Keratinocyte (primary cell): ENCODE data around the gene ADD2. TPM values are rescaled to one million over a fixed set of nuclear protein-coding genes. Genes with fewer than 3 reads are reported as not detected.

Source experiments
- DNase-seq: peaks from one replicate; pipeline ENCODE4 v3.0.0-alpha.2; 2011; ENCODE audit warnings: low read depth, missing footprints, low spot score
- FAIRE-seq: peaks from 2 replicates; lab custom pipeline; 2011; peaks lifted over from hg19 to GRCh38; lab: Jason Lieb, UNC
- H2AFZ ChIP-seq: 2 replicates; pipeline ENCODE4 v1.6.0; 2012; ENCODE audit warnings: low read length, control low read depth, inconsistent platforms; ENCODE audit not compliant: control insufficient read depth
- H3K27ac ChIP-seq: 2 replicates; pipeline ENCODE4 v1.5.1; 2011; ENCODE audit warnings: low read length; ENCODE audit not compliant: control insufficient read depth, insufficient read depth
- H3K27me3 ChIP-seq: 3 replicates; pipeline ENCODE4 v1.6.0; 2011; ENCODE audit warnings: low read length; ENCODE audit not compliant: control insufficient read depth, insufficient read depth; ENCODE audit errors: extremely low read depth
- H3K36me3 ChIP-seq, 2 experiments: 2 replicates in 1 of 2; 3 replicates in 1 of 2; pipeline ENCODE4 v1.5.1; 2011; ENCODE audit warnings: low read length in 2 of 2, mild to moderate bottlenecking in 1 of 2; ENCODE audit not compliant: control insufficient read depth in 2 of 2, insufficient read depth in 2 of 2; ENCODE audit errors: extremely low read depth in 1 of 2
- H3K4me1 ChIP-seq: 3 replicates; pipeline ENCODE4 v1.5.1; 2011; ENCODE audit warnings: low read length; ENCODE audit not compliant: control insufficient read depth, insufficient read depth; ENCODE audit errors: extremely low read depth
- H3K4me2 ChIP-seq: 3 replicates; pipeline ENCODE4 v1.6.0; 2011; ENCODE audit warnings: low read depth, low read length; ENCODE audit not compliant: control insufficient read depth, insufficient read depth; ENCODE audit errors: extremely low read depth
- H3K4me3 ChIP-seq, 3 experiments: fragments of 200-600 bp in 1 of 3; sonication (generic) in 1 of 3; 2 replicates in 2 of 3; 3 replicates in 1 of 3; pipeline ENCODE4 v1.5.1; 2011 to 2016; ENCODE audit warnings: low read length in 3 of 3, mild to moderate bottlenecking in 3 of 3, control low read depth in 2 of 3, inconsistent platforms in 1 of 3, low read depth in 1 of 3, mixed read lengths in 1 of 3, mixed run types in 1 of 3, moderate library complexity in 1 of 3; ENCODE audit not compliant: control insufficient read depth in 2 of 3, insufficient read depth in 2 of 3; ENCODE audit errors: extremely low read depth in 1 of 3
- H3K79me2 ChIP-seq: 2 replicates; pipeline ENCODE4 v1.6.0; 2012; ENCODE audit warnings: low read length; ENCODE audit not compliant: control insufficient read depth, insufficient read depth
- H3K9ac ChIP-seq: 3 replicates; pipeline ENCODE4 v1.6.0; 2011; ENCODE audit warnings: low read length; ENCODE audit not compliant: control insufficient read depth, insufficient read depth; ENCODE audit errors: extremely low read depth
- H3K9me1 ChIP-seq: 3 replicates; pipeline ENCODE4 v1.6.0; 2011; ENCODE audit warnings: low read length; ENCODE audit not compliant: control insufficient read depth, insufficient read depth; ENCODE audit errors: extremely low read depth
- H3K9me3 ChIP-seq: 2 replicates; pipeline ENCODE4 v1.5.1; 2012; ENCODE audit warnings: low read depth, low read length; ENCODE audit not compliant: control insufficient read depth
- H4K20me1 ChIP-seq: 3 replicates; pipeline ENCODE4 v1.6.0; 2011; ENCODE audit warnings: low read length; ENCODE audit not compliant: control insufficient read depth, insufficient read depth; ENCODE audit errors: extremely low read depth
- EZH2 ChIP-seq: IDR thresholded peaks from one replicate; pipeline ENCODE4 v1.6.1; 2012; ENCODE audit warnings: inconsistent platforms, mild to moderate bottlenecking, low read length, moderate library complexity
- dilution Hi-C: fragments of 300-500 bp; cut with MboI; formaldehyde crosslinking; loops from one replicate; pipeline ENCODE4 v1.7.0; 2020; ENCODE audit warnings: low sequenced_read_pairs; ENCODE audit not compliant: extremely low pct_ligation_motif_present
- polyA plus RNA-seq, 5 experiments: library from polyadenylated mRNA; depleted of rRNA in 3 of 5; stranded (reverse) in 3 of 5; stranded (forward) in 1 of 5; unstranded in 1 of 5; fragments of >200 nt; gene quantifications; 1 replicate in 1 of 5; 2 replicates in 3 of 5; 3 replicates in 1 of 5; pipeline versions ENCODE4 v1.2.1 to v1.2.3, GENCODE V29; 2011 to 2012; ENCODE audit warnings: missing spikeins in 2 of 5, low read depth in 1 of 5, low replicate concordance in 1 of 5
- TF ChIP-seq, protein P1 (sequence below), 3 experiments: IDR thresholded peaks in 1 of 3; conservative IDR thresholded peaks in 1 of 3; optimal IDR thresholded peaks in 1 of 3; 2 replicates in 2 of 3; 3 replicates in 1 of 3; pipeline versions ENCODE3 to v1.5.1; 2011; ENCODE audit warnings: low read length in 3 of 3, mild to moderate bottlenecking in 3 of 3, moderate library complexity in 2 of 3, control low read depth in 1 of 3, inconsistent platforms in 1 of 3; ENCODE audit not compliant: insufficient read depth in 2 of 3; ENCODE audit errors: extremely low read depth in 1 of 3

The ADD2 gene
- polyA plus RNA-seq, 1 donor (not counting 4 experiments of a cell fraction or from before 2014, with no cell fraction given), result 0.05 TPM

DNA sequence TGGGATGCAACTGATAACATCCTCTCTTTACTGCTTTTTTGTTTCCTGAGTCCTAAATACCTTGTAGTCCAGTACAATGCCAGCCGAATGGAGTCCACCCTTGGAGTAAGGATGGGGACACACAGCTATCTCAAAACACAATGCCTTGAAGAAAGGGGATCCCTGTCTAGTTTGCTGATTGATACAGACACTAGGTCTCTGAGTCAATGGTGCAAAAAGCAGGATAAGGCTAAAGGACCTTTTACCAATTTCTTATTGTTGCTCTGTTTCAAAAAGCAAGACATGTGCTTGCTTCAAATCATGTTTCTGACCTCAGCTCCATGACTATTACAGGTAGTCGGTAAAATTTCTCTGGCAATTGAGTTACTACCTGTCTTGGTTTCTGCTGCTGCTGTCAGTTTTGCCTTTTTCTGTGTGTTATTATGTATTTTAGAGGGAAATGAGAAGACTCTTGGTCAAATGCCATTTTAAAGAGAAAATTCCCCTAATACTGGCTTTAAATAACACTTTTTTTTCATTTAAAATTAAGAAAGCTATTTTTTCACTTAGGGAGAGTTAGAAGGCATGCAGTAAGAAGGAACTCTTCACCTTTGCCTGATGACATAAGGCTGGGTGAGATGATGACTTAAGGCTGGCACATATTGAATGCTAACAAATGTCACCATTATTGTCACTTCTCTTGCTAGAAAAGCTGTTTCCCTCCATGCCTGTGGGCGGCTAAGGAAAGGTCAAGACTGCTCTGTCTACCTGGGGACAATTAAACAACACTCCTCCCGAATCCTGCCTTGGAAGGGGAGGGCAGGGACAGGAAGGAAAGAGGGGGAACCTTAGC is 27.4 kb upstream of the ADD2 start:
- Histone ChIP-seq H3K4me1 (no peaks in the 10 kb centered on the region), H3K4me2 (no peak overlapping the region), H3K36me3 (no peaks in the 10 kb centered on the region), H4K20me1 (no peaks in the 10 kb centered on the region), H3K27me3 (peaks cover 32% of the 10 kb centered on the region), H3K79me2 (no peaks in the 10 kb centered on the region), H3K9me1 (no peaks in the 10 kb centered on the region), H2AFZ (no peak overlapping the region), H3K4me3 (no peak overlapping the region), H3K9me3 (no peaks in the 10 kb centered on the region), H3K27ac (no peak overlapping the region), H3K9ac (no peak overlapping the region)
- TF ChIP-seq, protein P1, sequence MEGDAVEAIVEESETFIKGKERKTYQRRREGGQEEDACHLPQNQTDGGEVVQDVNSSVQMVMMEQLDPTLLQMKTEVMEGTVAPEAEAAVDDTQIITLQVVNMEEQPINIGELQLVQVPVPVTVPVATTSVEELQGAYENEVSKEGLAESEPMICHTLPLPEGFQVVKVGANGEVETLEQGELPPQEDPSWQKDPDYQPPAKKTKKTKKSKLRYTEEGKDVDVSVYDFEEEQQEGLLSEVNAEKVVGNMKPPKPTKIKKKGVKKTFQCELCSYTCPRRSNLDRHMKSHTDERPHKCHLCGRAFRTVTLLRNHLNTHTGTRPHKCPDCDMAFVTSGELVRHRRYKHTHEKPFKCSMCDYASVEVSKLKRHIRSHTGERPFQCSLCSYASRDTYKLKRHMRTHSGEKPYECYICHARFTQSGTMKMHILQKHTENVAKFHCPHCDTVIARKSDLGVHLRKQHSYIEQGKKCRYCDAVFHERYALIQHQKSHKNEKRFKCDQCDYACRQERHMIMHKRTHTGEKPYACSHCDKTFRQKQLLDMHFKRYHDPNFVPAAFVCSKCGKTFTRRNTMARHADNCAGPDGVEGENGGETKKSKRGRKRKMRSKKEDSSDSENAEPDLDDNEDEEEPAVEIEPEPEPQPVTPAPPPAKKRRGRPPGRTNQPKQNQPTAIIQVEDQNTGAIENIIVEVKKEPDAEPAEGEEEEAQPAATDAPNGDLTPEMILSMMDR (optimal IDR thresholded peaks at IDR 0.05 in 1 of 3, IDR thresholded peaks at IDR 0.05 in 1 of 3, conservative IDR thresholded peaks at IDR 0.05 in 1 of 3; ENCODE audit: extremely low read depth in 1 of 3, insufficient read depth in 2 of 3, low read length in 3 of 3), result no peak
- no peak for TF ChIP-seq EZH2
- FAIRE-seq (no peak), DNase-seq (no peak)
- dilution Hi-C loops, result loop anchor here (25.0 kb wide), 1 partner anchor 483 kb away; the partner anchor contains the start of gene FAM136A

DNA sequence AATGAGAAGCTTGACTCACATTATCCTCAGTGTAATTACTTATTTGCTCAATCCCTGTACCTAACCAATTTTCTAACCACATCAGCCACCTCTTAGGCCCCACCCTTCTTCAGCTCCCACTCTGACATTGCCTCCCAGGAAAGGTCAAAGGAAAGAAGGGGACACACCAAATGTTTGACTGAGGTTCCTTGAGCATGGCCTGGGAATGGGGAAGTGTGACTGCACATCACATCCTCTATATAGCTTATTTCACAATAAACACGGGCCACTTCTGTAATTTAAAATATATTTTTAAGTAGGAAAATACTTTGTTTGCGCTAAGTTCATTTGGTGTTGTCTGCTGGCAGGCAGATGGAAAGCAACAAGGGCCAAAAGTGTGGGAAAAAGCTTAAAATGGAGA is 25.4 kb upstream of the ADD2 start:
- peaks cover 5% of the 10 kb centered on the region for H3K4me1 ChIP-seq
- dilution Hi-C loops, result loop anchor here (25.0 kb wide), 1 partner anchor 481 kb away; the partner anchor contains the start of gene FAM136A
- no peaks in the 10 kb centered on the region for H3K9me3 ChIP-seq
- H3K27ac ChIP-seq, result no peak overlapping the region
- no peaks in the 10 kb centered on the region for H3K36me3 ChIP-seq
- no peaks in the 10 kb centered on the region for H4K20me1 ChIP-seq
- no peaks in the 10 kb centered on the region for H3K9me1 ChIP-seq
- no peak overlapping the region for H3K4me2 ChIP-seq
- peaks cover 48% of the 10 kb centered on the region for H3K27me3 ChIP-seq
- no peak overlapping the region for H3K9ac ChIP-seq
- H2AFZ ChIP-seq, result no peak overlapping the region
- DNase-seq (no peak), FAIRE-seq (no peak)
- H3K79me2 ChIP-seq, result no peaks in the 10 kb centered on the region
- no peak overlapping the region for H3K4me3 ChIP-seq
- TF ChIP-seq EZH2, result no peak
